GM12892 (cell line): ENCODE results near the gene ACP3.

Source experiments
- POLR2A ChIP-seq: IDR thresholded peaks from 2 replicates; pipeline ENCODE4 v1.6.1; 2011; ENCODE audit warnings: low read depth, low read length, control low read depth
- POLR2AphosphoS5 ChIP-seq: IDR thresholded peaks from 2 replicates; pipeline ENCODE4 v1.6.1; 2011; ENCODE audit warnings: low read depth, low read length, control low read depth
- TAF1 ChIP-seq: IDR thresholded peaks from 2 replicates; pipeline ENCODE4 v1.6.1; 2011; ENCODE audit warnings: low read depth, mild to moderate bottlenecking, control low read depth, low read length, borderline replicate concordance

DNA sequence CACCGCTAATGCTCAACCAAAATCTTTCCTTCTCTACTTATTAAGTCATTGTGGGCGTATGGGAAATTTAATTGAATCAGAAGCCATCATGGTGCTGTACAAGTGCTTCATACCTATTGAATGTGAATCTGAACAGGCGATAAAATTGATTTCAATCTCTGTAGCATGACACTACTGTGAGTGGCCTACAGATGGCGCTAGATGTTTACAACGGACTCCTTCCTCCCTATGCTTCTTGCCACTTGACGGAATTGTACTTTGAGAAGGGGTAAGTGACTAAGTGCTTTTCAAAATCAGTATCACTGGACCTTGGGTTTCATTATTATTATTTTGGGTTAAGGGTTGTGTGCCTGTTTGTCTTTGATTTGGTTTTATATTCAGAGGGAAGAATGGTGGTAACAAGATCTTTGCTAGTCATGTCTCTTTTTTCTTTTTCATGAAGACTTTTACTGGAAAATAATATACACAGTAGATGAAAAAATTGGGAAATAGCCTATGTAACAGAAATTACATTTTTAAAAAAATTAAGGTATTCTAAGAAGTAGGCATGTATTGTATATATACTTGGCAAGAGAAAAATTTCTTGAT, 35.4 kb downstream of the ACP3 start:
- TF ChIP-seq POLR2A = no peak
- TF ChIP-seq POLR2AphosphoS5 = no peak
- no peak for TF ChIP-seq TAF1
